Measurements from ENCODE around the gene CNTN5. TPM values are rescaled to one million over a fixed set of nuclear protein-coding genes. Genes with fewer than 3 reads are reported as not detected.

CNTN5 gene
- total RNA-seq, 1 donor = not detected

GRCh38 chr11:99901175-99901574, 880.4 kb downstream of the CNTN5 start:
- H3K9me3 ChIP-seq (ENCODE audit: low read depth, low read length) = peaks cover 10% of the 10 kb centered on the region
- no peak overlapping the region for H3K4me3 ChIP-seq (ENCODE audit: low read length)
- no peaks in the 10 kb centered on the region for H3K4me1 ChIP-seq (ENCODE audit: insufficient read depth, low read length)
- H3K27me3 ChIP-seq (ENCODE audit: insufficient read depth, low read length) = no peaks in the 10 kb centered on the region

DNA sequence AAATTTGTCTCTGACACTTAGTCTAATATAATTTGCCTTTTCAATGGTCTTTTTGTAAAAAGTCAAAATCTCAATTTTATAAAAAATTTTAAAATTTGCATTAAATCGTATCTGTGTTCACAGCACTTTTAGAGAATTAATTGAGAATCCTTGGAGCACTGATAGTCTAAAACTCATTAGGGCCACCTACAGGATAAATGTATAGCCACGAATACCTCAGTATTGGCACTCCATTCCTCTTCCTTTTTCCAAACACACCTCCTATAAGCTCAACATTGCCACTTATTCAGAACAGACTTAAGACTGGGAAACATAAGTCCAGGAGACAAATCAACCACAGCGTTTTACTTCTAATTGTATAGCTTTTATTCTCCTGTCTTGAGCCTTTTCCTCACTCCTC, 890.4 kb downstream of the CNTN5 start:
- H3K4me1 ChIP-seq (ENCODE audit: insufficient read depth, low read length) = no peaks in the 10 kb centered on the region
- H3K27me3 ChIP-seq (ENCODE audit: insufficient read depth, low read length) = no peaks in the 10 kb centered on the region
- H3K4me3 ChIP-seq (ENCODE audit: low read length) = no peak overlapping the region
- H3K9me3 ChIP-seq (ENCODE audit: low read depth, low read length) = no peaks in the 10 kb centered on the region

DNA sequence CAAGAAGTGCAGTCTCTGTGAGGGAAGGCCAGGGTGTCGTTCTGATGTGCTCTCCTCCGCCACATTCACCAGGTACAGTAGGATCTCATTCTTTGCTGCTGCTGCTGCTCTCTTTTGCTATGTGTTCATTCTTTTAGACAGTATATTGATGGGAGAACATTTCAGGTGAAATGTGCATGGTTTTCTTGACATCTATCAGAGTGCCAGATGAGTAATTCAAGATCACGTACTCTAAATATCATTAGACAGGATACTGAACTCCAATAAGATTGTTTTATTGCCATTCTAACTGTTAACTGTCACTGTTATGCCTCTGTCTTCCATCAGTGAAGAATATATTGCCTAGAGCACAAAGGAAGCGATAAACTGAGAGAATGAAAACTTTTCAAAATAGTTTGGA, 895.3 kb downstream of the CNTN5 start:
- no peaks in the 10 kb centered on the region for H3K27me3 ChIP-seq (ENCODE audit: insufficient read depth, low read length)
- peaks cover 4% of the 10 kb centered on the region for H3K9me3 ChIP-seq (ENCODE audit: low read depth, low read length)
- no peaks in the 10 kb centered on the region for H3K4me1 ChIP-seq (ENCODE audit: insufficient read depth, low read length)
- no peak overlapping the region for H3K4me3 ChIP-seq (ENCODE audit: low read length)

DNA sequence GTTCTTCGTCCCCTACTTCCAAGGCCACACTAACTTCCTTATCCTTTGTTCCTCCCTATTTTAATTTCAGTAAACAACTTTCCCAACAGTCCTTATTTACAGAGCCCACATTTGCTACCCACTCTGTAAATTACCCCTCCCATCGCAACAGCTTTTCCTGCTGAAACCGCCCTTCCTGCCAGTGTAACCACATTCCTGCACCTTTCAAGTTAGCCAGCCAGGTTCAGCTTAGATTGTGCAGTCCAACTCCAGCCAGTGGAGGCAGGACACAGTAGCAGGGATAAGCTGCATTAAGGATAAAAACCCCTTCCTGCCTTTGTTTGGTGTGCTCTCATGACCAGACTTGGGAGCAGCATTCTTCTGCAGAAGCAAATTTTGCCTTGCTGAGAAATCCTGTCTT, 898.0 kb downstream of the CNTN5 start:
- H3K4me1 ChIP-seq (ENCODE audit: insufficient read depth, low read length) = no peaks in the 10 kb centered on the region
- no peaks in the 10 kb centered on the region for H3K27me3 ChIP-seq (ENCODE audit: insufficient read depth, low read length)
- no peak overlapping the region for H3K4me3 ChIP-seq (ENCODE audit: low read length)
- peaks cover 4% of the 10 kb centered on the region for H3K9me3 ChIP-seq (ENCODE audit: low read depth, low read length)

- H3K4me3 ChIP-seq (ENCODE audit: low read length) = no peak overlapping the region
- no peaks in the 10 kb centered on the region for H3K27me3 ChIP-seq (ENCODE audit: insufficient read depth, low read length)
Measured at GRCh38 chr11:99920956-99921355, 900.2 kb downstream of the CNTN5 start.

GRCh38 chr11:99925968-99926367, 905.2 kb downstream of the CNTN5 start:
- H3K4me3 ChIP-seq (ENCODE audit: low read length) = no peak overlapping the region
- no peaks in the 10 kb centered on the region for H3K4me1 ChIP-seq (ENCODE audit: insufficient read depth, low read length)
- H3K9me3 ChIP-seq (ENCODE audit: low read depth, low read length) = no peaks in the 10 kb centered on the region
- no peaks in the 10 kb centered on the region for H3K27me3 ChIP-seq (ENCODE audit: insufficient read depth, low read length)

More at GRCh38 chr11:99920956-99921355, 900.2 kb downstream of the CNTN5 start:
- Histone ChIP-seq H3K4me1 (ENCODE audit: insufficient read depth, low read length) (no peaks in the 10 kb centered on the region), H3K9me3 (ENCODE audit: low read depth, low read length) (peaks cover 4% of the 10 kb centered on the region)

- no peaks in the 10 kb centered on the region for H3K4me1 ChIP-seq (ENCODE audit: insufficient read depth, low read length)
- H3K9me3 ChIP-seq (ENCODE audit: low read depth, low read length) = no peaks in the 10 kb centered on the region
- no peak overlapping the region for H3K4me3 ChIP-seq (ENCODE audit: low read length)
- no peaks in the 10 kb centered on the region for H3K27me3 ChIP-seq (ENCODE audit: insufficient read depth, low read length)
Measured at GRCh38 chr11:99932684-99933083, 911.9 kb downstream of the CNTN5 start.

- H3K4me1 ChIP-seq (ENCODE audit: insufficient read depth, low read length) = no peaks in the 10 kb centered on the region
- H3K4me3 ChIP-seq (ENCODE audit: low read length) = no peak overlapping the region
- no peaks in the 10 kb centered on the region for H3K27me3 ChIP-seq (ENCODE audit: insufficient read depth, low read length)
- H3K9me3 ChIP-seq (ENCODE audit: low read depth, low read length) = no peaks in the 10 kb centered on the region
Measured at GRCh38 chr11:99934008-99934407, 913.3 kb downstream of the CNTN5 start.

DNA sequence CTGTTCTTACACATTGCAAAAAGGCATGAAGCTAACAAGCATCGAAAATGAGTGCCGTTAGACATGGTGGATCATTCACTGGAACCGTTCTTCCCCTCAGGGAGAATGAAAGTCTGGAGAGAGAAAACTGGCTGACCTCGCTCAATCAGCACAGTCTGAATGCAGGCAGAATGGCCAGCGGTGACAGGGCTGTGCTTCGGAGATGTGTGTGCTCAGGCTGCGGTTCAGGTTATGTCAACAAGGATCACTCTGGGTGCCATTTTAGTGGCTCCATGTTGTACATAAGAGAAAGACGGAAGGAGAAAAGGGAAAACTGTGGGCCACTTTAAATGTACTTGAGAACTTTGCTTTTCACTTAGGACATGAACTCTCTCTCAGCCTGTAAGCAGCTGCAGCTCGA, 916.6 kb downstream of the CNTN5 start:
- H3K4me3 ChIP-seq (ENCODE audit: low read length) = no peak overlapping the region
- no peaks in the 10 kb centered on the region for H3K4me1 ChIP-seq (ENCODE audit: insufficient read depth, low read length)
- no peaks in the 10 kb centered on the region for H3K9me3 ChIP-seq (ENCODE audit: low read depth, low read length)
- H3K27me3 ChIP-seq (ENCODE audit: insufficient read depth, low read length) = no peaks in the 10 kb centered on the region

DNA sequence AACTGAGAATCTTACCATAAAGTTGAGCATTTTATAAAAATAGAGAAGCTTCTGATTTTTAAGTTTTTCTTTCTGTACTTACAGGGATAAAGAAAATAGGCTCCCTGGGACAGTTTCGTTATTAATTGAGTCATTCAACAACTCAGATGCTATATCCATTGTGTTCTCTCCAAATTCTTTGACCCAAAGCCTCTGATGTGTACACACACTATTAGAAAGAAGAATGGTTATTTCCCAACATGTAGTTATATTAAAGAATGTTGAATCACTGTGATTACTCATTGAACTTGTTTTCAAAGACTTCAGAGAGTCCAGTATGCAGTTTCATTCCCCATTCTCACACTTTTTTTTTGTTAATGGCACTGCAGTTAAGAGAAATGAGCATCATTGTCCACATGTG, 932.1 kb downstream of the CNTN5 start:
- no peaks in the 10 kb centered on the region for H3K4me1 ChIP-seq (ENCODE audit: insufficient read depth, low read length)
- no peak overlapping the region for H3K4me3 ChIP-seq (ENCODE audit: low read length)
- no peaks in the 10 kb centered on the region for H3K9me3 ChIP-seq (ENCODE audit: low read depth, low read length)
- no peaks in the 10 kb centered on the region for H3K27me3 ChIP-seq (ENCODE audit: insufficient read depth, low read length)

- Histone ChIP-seq H3K27me3 (ENCODE audit: insufficient read depth, low read length) (no peaks in the 10 kb centered on the region), H3K4me3 (ENCODE audit: low read length) (no peak overlapping the region), H3K4me1 (ENCODE audit: insufficient read depth, low read length) (no peaks in the 10 kb centered on the region), H3K9me3 (ENCODE audit: low read depth, low read length) (no peaks in the 10 kb centered on the region)
Measured at GRCh38 chr11:99960536-99960935, 939.8 kb downstream of the CNTN5 start.

GRCh38 chr11:99968336-99968735, 947.6 kb downstream of the CNTN5 start:
- Histone ChIP-seq H3K4me1 (ENCODE audit: insufficient read depth, low read length) (no peaks in the 10 kb centered on the region), H3K4me3 (ENCODE audit: low read length) (no peak overlapping the region), H3K9me3 (ENCODE audit: low read depth, low read length) (no peaks in the 10 kb centered on the region), H3K27me3 (ENCODE audit: insufficient read depth, low read length) (no peaks in the 10 kb centered on the region)

GRCh38 chr11:99973993-99974392, 953.2 kb downstream of the CNTN5 start:
- H3K9me3 ChIP-seq (ENCODE audit: low read depth, low read length) = no peaks in the 10 kb centered on the region
- H3K4me3 ChIP-seq (ENCODE audit: low read length) = no peak overlapping the region
- H3K27me3 ChIP-seq (ENCODE audit: insufficient read depth, low read length) = no peaks in the 10 kb centered on the region
- no peaks in the 10 kb centered on the region for H3K4me1 ChIP-seq (ENCODE audit: insufficient read depth, low read length)

GRCh38 chr11:99979042-99979441, 958.3 kb downstream of the CNTN5 start:
- Histone ChIP-seq H3K4me1 (ENCODE audit: insufficient read depth, low read length) (no peaks in the 10 kb centered on the region), H3K27me3 (ENCODE audit: insufficient read depth, low read length) (no peaks in the 10 kb centered on the region), H3K9me3 (ENCODE audit: low read depth, low read length) (peaks cover 12% of the 10 kb centered on the region), H3K4me3 (ENCODE audit: low read length) (no peak overlapping the region)

- Histone ChIP-seq H3K27me3 (ENCODE audit: insufficient read depth, low read length) (no peaks in the 10 kb centered on the region), H3K4me1 (ENCODE audit: insufficient read depth, low read length) (no peaks in the 10 kb centered on the region), H3K9me3 (ENCODE audit: low read depth, low read length) (peaks cover 6% of the 10 kb centered on the region), H3K4me3 (ENCODE audit: low read length) (no peak overlapping the region)
Measured at GRCh38 chr11:99987821-99988470, 967.2 kb downstream of the CNTN5 start.

DNA sequence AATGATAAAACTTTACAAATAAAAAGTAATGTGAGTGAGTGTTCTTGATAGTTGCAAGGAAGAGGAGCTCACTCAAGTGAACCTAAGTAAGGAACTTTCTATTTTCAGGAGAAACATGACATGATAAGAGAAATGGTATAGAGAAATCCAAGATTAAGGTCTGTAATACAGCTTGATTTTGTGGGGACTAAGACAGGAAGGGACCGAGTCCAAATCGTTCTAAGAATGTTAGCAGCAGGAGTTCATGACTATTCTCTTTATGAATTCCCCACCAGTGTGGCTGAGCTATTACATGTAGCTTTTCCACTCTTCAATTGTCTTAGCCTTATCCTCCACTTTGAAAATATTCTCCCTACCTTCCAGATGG, 967.7 kb downstream of the CNTN5 start:
- no peaks in the 10 kb centered on the region for H3K4me1 ChIP-seq (ENCODE audit: insufficient read depth, low read length)
- peaks cover 8% of the 10 kb centered on the region for H3K9me3 ChIP-seq (ENCODE audit: low read depth, low read length)
- H3K27me3 ChIP-seq (ENCODE audit: insufficient read depth, low read length) = no peaks in the 10 kb centered on the region
- H3K4me3 ChIP-seq (ENCODE audit: low read length) = no peak overlapping the region
